Stromal cell of bone marrow (primary cell): ENCODE measurements around the gene FXR2.
"Not testable (repeated sequence)": the region's sequence is repeated elsewhere in the genome, so short reads cannot be mapped to it uniquely, and the experiment has no call there.

ENCODE experiments used
- DNase-seq: peaks from one replicate; pipeline ENCODE4 v3.0.0-alpha.2; 2012; ENCODE audit warnings: low read depth

The FXR2 gene

DNA sequence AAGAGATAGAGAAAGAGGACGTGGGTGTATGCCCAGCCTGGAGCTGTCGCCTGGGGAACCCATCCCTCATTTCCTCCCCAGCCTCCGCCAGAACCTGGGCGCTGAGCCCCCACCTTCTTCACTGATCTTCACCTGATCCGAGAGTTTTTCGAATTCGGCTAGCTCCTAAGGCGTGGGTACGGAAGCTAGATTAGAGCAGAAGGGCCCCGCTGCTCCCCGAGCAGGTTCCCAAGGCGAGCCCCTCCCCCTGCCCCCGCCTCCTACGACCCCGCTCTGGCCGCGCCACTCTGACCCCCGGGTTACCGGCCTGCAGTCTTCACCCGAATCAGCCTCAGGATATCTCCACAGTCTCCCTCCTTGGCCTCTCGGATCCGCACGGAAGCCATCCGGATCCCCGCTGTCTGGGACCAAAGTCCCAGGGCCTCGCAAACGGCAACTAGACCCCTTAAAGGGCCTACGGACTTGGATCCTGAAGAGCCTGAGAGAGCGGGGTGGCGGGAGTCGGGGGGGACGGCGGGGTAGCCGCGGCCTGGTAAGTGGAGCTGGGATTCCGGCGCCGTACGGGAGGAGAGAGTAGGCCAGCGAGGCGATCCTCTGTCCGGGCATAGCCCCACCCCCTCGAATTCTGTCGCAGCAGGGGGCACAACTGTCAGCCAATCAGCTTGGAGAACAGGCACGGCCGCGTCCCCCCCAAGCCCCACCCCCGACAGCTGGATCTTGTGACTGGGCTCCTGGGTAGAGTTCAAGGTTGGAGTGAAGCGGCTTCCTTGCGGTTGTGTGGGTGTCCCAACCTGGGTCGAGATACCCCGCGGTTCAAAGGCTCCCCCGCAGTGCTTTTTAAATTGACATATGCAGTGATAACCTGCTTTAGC is 12.8 kb upstream of the FXR2 start, which contains the start of gene SAT2:
SAT2 (minus strand) TSS at position 572 of the 872 bp plus-strand sequence; CDS start at position 386, 186 bp downstream.
- peak; percentile 91 for DNase-seq

DNA sequence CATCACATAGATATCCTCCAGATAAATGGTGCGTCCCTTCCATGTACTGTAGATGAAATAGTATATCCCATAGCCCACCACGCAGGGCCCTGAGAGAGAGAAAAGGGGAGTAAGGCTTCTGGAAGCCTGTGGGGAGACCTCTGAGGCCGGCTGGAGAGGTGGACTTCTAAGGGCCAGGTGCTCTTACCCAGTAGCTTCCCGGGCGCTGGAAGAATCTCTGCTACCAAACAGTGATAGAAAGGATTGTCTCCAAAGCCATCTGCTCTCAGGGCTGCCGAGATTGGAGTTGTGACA is 12.2 kb upstream of the FXR2 start:
- DNase-seq = no peak

DNA sequence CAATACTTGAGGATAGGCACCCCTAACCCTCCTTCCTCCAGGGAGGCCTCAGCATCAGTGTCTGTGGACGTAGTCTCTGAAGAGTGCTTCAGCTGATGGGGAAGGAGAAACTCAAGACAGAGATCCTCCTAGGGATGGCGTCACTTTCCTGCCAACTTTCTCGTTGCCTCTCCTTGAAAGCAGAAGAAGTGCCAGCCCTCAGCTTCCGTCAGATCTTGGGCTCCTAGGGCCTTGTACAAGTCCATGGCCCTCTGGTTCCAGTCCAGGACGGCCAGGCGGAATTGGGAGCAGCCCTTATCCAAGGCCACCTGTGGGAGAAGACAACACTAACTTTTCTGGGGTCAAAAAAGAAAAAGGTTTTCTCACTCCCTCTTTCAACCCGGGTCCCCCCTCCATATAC is 11.6 kb upstream of the FXR2 start:
- no peak for DNase-seq

DNA sequence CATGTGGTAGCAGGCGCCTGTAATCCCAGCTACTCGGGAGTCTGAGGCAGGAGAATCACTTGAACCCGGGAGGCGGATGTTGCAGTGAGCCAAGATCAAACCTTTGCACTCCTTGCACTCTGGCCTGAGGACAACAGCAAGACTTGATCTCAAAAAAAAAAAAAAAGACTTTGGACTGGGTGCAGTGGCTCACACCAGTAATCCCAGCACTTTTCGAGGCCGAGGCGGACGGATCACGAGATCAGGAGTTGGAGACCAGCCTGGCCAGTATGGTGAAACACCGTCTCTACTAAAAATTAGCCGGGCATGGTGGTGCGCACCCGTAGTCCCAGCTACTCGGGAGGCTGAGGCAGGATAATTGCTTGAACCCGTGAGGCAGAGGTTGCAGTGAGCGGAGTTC is 11.1 kb upstream of the FXR2 start:
- DNase-seq = not testable (repeated sequence)

DNA sequence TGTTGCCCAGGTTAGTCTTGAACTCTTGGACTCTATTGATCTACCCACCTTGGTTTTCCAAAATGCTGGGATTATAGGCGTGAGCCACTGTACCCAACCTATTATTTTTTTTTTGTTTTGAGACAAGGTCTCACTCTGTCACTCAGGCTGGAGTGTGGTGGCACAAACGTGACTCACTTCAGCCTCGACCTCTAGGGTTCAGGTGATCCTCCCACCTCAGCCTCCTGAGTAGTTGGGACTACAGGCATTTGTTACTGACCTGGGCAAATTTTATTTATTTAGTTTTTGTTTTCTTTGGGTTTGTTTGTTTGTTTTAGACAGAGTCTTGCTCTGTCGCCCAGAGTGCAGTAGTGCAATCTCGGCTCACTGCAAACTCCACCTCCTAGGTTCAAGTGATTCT is 9.0 kb upstream of the FXR2 start:
- DNase-seq = no peak

DNA sequence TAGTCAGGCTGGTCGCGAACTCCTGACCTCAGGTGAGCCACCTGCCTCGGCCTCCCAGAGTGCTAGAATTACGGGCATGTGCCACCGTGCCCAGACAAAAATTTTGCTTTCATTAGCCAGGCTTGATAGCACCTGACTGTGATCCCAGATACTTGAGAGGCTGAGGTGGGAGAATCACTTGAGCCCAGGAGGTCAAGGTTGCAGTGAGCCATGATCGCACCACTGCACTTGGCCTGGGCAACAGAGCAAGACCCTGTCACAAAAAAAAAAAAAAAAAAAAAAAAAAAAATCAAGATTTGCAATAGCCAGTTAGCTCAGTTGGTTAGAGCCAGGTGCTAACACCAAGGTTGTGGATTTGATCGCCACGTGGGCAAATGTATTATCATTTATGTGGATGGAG is 6.1 kb upstream of the FXR2 start:
- no peak for DNase-seq

DNA sequence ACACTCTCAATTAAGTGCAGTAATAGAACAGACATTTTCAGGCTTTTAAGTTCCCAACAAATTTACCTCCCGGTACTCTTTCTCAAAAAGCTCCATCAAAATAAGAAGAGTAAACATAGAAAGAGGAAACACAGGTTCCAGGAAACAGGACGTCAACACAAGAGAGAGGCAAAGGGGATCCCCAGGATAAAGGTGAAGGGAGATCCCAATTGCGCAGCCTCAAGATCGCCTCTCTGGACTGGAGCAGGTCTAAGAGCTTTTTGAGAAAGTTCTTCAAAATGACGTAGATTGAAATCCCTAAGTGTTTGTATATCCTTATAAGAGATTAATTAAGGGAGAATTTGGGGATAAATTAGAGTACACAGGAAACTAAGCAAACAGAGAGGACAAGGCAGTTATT is 3.9 kb upstream of the FXR2 start:
- DNase-seq = no peak

DNA sequence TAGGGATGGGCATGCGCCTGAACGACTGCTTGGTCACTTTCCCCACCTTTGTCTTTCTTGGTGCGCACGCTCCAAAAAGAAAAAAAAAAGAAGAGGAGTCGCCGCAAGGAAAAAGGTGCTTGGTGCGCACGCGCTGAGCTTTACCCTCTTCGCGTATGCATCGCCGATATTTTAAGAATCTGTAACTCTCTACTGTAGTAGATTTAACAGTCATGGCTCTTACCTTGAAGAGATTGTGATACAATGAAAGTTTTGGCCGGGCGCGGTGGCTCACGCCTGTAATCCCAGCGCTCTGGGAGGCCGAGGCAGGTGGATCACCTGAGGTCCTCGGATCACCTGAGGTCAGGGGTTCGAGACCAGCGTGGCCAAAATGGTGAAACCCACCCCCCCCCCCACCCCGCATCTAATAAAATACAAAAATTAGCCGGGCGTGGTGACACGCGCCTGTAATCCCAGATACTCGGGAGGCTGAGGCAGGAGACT is 609 bp upstream of the FXR2 start:
- no peak for DNase-seq

DNA sequence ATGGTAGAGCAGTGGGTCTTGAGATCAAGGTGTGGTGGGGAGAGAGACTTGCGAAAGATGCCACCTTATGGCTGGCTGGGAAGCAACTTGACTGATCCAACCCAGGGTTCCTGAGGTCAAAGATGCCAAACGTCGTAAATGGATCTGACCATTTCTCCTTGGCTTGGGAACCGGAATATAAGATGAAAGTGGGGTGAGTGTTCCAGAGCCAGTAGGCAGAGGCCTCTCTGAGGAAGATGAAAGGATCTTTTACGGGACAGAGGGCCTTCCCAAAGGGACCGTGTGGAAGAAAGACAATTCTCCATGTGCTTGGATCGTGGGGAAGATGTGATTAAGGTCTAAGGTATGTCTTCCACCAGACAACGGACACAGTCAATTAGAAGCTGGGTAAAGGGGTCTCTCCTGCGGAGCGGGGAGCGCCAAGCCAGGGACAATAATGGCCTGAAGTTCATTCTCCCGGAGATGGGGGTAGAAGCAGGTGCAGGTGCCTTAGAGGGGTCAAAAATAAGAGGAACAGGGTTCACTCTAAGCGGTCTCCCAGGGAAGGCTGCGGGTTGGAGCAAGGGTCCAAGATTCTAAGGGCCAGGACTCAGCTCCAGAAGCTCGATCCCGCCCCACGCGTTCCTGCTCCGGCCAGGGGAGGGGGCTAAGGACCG is 800 bp downstream of the FXR2 start:
- no peak for DNase-seq

DNA sequence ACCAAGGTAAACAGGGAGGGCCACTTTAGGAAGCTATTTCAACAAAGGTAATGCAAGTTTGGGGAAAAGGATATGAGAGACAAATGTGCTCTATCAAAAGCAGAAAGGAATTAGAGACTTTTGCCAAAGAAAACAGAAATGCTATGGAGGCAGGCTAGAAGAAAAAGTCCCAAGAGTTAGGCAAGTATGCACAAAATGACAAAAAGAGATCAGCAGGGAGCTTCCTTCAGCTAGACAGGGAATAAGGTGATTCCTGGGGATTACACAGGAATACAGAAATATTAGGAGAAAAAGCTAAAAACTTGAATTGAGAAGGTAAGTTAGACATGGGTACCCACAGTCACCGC is 2.4 kb downstream of the FXR2 start:
- no peak for DNase-seq

DNA sequence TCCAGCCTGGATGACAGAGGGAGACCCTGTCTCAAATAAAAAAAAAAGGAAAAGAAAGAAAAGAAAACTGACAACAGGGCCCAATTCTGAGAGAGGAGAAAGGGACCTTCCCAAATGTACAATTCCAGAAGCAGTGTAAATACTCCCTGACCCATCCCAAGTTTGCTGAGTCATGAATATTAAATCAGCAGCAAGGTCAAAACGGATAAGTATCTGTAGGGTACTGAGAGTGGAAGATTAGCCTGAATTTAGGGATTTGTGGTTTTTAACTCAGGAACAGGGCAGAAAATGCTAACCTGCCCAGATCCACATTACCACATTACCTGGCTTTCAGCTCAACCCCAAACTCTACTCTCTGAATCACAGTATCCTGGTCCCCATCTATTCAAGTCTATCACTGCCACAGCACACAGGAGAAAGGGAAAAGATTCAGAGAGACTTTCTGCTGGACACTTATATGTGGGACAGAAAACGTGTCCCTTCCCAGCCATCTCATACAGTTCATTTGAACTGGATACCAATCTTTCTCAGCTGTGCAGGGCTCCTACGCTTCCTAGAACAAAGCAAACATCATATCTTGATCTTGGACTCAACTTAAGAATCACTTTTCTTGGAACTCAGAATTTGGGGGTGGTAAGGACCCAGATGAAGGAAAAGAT is 2.9 kb downstream of the FXR2 start:
- DNase-seq = no peak

DNA sequence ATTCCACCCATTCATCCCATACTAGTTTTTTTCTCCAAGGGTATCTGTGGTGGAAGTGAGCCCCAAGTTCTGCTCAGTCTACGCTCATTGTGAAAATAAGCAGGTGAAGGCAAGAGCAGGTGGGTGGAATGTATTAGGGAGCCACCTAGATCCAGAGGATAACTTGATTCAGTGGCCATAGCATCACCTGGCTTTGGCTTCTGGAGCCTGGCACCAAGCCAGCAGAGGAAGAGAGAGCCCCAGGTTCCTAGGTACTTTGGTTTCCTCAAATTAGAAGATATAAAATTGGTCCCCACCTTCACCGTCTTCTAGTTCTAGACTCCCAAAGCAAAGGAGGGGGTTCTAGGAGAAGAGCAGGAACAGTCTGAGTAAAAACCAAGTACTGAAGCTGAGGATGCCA is 4.1 kb downstream of the FXR2 start:
- DNase-seq = no peak

DNA sequence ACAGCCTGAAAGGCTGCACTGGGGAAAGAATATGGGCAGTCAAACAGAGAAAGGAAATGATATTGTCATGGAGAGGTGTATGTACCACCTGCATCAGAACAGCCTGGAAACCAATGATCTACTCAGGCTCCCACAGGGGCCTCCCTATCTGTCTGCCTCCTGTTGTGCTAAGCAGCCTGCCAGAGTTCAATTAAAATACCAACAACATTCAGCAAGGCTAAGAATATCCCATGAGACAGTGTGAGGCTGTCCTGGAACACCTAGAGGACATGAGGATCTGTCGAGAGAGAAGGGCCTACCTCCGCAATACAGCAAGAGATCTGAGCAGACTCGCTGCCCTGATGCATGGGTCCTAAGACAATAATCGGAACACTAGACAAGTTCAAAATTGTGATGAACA is 8.4 kb downstream of the FXR2 start:
- DNase-seq = no peak

DNA sequence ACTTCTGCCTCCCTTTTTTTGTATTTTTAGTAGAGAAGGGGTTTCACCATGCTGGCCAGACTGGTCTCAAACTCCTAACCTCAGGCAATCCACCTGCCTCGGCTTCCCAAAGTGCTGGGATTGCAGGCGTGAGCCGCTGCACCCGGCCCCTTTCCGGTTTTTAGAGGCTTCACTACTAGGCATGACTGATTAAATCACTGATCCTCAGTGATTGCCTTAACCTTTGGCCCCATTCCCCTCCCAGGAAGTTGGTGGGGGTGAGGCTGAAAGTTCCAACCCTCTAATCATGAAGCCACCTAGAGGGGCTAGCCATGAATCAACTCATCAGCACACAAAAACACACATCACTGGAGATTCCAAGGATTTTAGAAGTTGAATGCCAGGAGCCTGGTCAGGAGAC is 17.1 kb downstream of the FXR2 start:
- not testable (repeated sequence) for DNase-seq

DNA sequence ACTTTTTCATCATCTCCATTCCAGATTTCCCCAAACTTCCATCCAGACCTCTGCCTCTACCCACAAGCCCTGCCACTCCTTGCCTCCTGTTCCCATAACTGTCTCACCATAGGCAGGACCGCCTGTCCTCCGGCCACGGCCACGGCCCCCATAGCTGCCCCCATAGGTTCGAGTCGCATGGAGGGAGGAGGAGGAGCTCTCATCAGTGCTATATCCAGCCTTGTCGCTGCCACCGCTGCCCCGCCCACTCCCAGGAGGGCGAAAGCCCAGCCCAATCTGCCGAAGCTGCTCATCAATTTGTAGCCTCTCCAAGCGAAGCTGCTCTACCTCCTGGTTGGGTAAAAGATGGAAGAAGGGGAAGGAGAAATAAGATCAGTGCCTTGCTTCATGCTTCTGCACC is 21.4 kb downstream of the FXR2 start:
- no peak for DNase-seq

DNA sequence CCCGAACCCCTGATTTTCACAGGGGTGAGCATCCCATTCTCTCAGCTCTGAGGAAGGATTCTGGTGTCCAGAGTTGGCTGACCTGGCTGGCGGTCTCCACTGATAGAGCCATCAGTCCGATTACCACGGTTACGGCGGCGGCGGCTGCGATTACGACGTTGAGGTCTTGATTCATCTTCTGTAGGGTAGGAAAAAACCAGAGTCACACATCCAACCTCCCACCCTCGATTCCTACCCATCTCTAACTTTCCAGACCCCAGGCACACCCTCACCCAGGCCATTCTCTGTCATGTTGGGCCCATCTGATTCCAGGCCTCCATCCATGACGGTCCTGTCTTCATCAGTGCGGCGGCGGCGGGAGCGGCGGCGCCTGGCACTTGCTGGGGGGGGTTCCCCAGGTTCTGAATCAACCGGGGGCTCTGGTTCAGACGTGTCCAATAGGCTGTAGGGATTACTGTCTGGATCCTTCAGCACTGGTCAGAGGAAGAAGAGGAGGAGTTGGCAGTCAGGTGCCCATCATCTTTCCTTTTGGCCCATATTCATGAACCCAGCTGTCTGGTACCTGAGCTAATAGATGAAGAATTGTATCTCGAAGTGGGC is 22.2 kb downstream of the FXR2 start:
- DNase-seq = no peak

DNA sequence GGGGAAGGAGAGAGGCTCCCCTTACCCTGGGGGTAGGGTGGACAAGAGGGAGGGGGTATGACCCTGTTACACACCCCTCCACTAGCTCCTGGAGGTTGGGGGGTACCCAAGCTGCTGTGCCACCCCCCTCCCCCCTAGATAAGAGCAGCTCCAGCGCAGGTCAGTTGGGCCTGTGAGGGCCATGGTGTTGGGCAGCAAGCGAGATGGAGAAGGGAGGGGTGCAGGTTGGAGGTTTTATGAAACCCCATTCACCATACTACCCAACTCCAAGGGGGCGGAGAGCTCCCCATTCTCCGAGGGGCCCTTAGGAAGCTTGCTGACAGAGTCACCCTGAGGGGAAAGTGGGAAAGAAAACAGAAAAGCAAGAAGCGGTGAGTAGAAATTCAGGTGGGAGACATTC is 23.1 kb downstream of the FXR2 start:
- no peak for DNase-seq

DNA sequence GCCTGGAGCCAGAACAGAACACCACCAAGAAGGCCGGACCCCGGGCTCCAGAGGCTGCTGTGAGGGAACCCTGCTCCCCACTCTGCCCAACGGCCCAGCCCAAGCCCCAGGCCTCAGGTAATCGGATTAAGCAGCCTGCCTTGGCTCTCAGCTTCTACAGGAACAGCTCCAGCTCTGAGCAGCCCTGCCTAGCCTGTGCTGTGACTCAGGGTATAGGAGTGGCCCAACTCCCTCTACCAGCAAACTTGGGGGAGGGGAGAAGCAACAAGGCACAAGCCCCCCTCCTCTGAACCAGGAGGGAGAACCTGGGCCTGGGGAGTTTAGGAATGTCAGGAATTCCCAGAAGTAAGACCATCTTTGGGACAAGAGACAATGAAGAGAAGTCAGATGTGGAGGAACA is 24.0 kb downstream of the FXR2 start:
- DNase-seq = no peak

DNA sequence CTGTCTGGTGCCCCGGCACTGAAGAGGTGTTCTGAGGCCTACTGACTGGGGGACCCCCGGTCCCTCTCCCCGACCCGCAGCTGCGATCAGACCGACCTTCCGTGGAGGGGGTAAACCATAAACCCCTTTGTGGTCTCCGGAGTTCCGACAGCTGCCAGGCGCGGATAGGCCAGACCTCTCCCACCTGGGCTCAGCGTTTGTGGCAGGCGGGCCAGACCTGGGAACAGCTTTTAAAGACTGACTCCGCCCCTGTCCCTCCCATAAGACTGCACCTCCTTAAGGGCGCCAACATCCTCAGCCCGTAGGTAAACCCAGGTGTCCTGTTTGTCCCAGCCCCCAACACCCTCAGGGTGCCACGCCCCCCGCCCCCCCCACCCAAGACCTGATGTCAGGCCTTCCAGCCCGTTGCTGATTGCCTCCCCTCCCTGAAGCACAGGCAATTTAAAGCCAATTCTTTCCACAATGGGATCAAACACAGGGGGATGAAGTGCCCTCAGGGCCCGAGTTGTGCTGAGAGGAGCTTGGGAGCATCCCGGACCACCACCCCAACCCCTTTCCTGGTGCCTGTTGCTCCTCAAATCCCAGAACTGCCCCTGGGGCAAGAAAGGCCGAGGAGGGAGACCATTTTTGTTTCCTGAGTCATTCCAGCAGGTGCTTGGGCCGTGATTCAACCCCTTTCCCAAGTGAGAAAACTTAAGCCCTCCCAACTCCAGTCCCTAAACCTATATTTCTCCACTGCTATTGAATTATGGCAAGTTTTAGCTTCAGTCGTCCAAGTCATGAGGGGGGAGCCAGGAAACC is 24.6 kb downstream of the FXR2 start, which contains the start of gene SOX15:
SOX15 (minus strand) TSS at position 204 of the 801 bp plus-strand sequence. CDS start 418 bp downstream, outside the sequence.
- DNase-seq = no peak

DNA sequence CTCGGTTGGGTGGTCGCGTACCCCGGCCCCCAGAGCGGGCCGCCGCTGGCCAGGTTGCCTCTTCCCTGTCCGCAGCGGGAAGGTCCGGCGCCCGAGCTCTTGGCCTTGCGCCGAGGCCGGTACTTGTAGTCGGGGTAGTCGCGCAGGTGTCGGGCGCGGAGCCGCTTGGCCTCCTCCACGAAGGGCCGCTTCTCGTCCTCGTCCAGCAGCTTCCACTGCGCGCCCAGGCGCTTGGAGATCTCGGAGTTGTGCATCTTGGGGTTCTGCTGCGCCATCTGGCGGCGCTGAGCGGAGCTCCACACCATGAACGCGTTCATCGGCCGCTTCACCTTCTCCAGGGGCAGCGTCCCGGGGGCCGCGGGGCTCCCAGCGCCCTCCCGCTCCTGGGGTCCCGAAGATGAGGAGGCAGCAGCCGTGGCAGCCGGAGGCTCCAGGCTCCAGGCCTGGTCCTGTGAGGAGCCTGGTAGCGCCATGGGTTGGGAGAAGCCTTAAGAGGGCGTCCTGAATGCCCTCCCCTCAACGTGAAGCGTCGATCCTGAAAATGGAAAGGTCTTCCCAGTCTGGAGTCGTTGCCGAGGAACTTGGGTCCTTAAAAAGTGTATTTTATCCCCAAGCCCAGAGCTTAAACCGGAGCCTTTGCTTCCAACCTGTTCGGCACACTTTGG is 25.4 kb downstream of the FXR2 start:
- DNase-seq = peak; percentile 65

DNA sequence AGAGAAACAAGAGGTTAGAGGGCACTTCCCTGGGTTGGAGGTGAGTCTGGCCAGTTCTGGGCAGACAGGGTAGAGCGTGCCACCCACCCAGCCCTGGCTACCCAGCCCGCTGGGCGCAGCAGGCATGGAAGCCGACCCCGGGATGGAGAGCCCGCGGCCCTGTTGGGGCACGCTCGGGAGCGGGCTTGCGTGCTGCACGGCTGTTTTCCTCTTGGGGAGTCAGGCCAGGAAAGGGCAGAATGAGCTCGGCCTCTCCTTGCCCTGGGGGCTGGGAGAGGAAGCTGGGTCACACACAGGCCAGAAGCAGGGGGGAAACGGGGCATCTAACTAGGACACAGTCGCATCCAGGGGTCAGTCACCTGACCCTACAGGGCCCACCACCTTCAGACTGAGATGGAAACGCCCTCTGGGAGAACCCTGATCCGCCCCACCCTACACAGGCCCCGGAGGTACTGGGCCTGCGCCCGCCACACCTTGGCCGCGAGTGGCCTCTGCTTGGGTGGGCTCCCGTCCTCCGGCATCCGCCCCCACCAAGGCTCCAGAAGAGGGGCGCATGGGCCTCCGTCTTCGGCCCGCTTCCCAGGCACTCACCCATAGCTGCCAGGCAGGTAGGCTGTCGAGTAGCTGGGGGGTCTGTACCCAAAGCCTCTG is 26.0 kb downstream of the FXR2 start:
- no peak for DNase-seq
